Dendritic cell treated with granulocyte-macrophage colony-stimulating factor and Interleukin-4, amounts not matched to agents 40 ng/mL and 50 ng/mL, for 4 days (primary cell): ENCODE measurements around the gene KCND3.

Source experiments
- H3K27ac Mint-ChIP-seq: one replicate; pipeline ENCODE4 v1.8.0; 2022; ENCODE audit warnings: mild to moderate bottlenecking, mixed read lengths
- H3K27me3 Mint-ChIP-seq: one replicate; pipeline ENCODE4 v1.8.0; 2022; ENCODE audit warnings: mild to moderate bottlenecking, mixed read lengths
- H3K36me3 Mint-ChIP-seq: one replicate; pipeline ENCODE4 v1.8.0; 2022; ENCODE audit warnings: low read depth, mixed read lengths
- H3K4me1 Mint-ChIP-seq: one replicate; pipeline ENCODE4 v1.8.0; 2022; ENCODE audit warnings: low read depth, mixed read lengths
- H3K4me3 Mint-ChIP-seq: one replicate; pipeline ENCODE4 v1.8.0; 2022; ENCODE audit warnings: mild to moderate bottlenecking, moderate library complexity, mixed read lengths
- H3K9me3 Mint-ChIP-seq: one replicate; pipeline ENCODE4 v1.8.0; 2022; ENCODE audit warnings: mixed read lengths
- intact Hi-C: fragments of 100-400 bp; cut with micrococcal nuclease; formaldehyde crosslinking; loops from one replicate; pipeline ENCODE4 v1.15.0; 2022

The KCND3 gene

DNA sequence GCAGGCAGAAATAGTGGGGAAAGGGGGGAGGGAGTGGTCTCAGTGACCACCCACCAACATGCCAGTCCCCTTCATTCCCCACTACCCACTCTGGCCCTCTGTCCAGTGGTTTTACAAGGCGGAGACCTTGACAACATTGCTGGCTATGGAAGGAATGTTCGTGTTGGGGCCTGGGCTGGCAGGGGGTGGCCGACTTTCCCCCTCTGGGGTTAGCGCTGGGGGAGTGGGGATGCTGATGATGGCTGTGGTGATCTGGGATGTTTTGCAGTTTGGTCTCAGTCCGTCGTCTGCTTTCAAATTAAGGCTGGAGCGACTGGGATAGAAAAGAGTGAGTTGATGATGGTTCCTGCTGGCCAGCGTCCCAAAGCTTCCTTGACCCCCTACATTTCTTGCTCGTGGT, 213.5 kb downstream of the KCND3 start:
- intact Hi-C loops, result no loop called here
- no peaks in the 10 kb centered on the region for H3K9me3 Mint-ChIP-seq
- peaks cover 8% of the 10 kb centered on the region for H3K27me3 Mint-ChIP-seq
- no peak overlapping the region for H3K4me3 Mint-ChIP-seq
- no peak overlapping the region for H3K27ac Mint-ChIP-seq
- H3K36me3 Mint-ChIP-seq, result no peaks in the 10 kb centered on the region
- peaks cover 5% of the 10 kb centered on the region for H3K4me1 Mint-ChIP-seq

DNA sequence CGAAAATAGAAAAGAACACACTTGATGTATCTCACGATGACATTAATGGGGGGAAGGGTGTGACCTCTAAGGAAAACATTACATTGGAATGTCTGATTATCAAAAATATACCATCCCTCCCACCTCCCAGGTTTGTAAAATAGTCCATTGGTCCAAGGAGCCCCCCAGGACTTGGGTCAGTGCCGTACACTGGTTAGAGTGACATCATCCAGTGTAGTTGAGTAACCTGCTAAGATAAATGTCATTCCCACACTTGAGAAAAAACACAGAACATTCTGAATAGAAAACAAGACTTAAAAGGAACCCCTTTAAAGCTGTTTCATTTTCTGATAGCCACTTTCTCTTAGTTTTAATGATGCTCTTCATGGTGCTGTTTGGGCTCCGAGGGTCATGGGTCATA, 218.6 kb downstream of the KCND3 start:
- intact Hi-C loops, result no loop called here
- Mint-ChIP-seq H3K36me3 (peaks cover 12% of the 10 kb centered on the region), H3K27ac (no peak overlapping the region)

DNA sequence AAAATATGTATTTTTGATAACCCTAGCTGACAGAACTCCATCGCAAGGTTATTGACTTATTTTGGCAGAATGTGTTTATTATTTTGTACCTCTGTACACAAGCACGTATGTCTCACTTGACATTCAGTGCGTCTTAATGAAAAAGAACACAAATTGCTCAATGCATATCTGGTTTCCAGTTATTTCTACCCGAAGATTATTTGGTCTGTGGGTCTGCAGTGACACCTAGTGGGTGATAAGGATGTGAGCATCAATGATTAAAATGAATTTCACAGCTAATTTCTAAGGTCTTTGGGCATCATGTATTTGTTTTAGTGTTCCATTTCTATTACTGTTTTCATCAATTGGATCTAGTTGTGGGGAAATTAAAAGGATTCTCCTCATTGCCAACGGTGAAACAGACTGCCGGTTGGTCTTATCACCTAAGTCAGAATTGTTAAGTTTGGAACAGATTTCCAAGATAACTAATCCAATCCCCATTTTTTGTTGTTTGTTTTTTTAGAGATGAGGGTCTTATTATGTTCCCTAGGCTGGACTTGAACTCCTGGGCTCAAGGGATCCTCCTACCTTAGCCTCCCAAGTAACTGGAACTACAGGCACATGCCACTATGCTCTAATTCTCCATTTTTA, 219.8 kb downstream of the KCND3 start:
- Mint-ChIP-seq H3K9me3 (no peaks in the 10 kb centered on the region), H3K4me1 (no peaks in the 10 kb centered on the region), H3K27ac (no peak overlapping the region), H3K36me3 (peaks cover 25% of the 10 kb centered on the region), H3K4me3 (no peak overlapping the region), H3K27me3 (no peaks in the 10 kb centered on the region)
- intact Hi-C loops, result loop anchor here (2.0 to 10.0 kb wide), 2 partner anchors 289 to 545 kb away; partner anchors contain the start of gene CHI3L2

More for the DNA sequence above, 218.6 kb downstream of the KCND3 start:
- H3K9me3 Mint-ChIP-seq, result no peaks in the 10 kb centered on the region
- H3K4me1 Mint-ChIP-seq, result no peaks in the 10 kb centered on the region
- H3K4me3 Mint-ChIP-seq, result no peak overlapping the region
- H3K27me3 Mint-ChIP-seq, result no peaks in the 10 kb centered on the region

DNA sequence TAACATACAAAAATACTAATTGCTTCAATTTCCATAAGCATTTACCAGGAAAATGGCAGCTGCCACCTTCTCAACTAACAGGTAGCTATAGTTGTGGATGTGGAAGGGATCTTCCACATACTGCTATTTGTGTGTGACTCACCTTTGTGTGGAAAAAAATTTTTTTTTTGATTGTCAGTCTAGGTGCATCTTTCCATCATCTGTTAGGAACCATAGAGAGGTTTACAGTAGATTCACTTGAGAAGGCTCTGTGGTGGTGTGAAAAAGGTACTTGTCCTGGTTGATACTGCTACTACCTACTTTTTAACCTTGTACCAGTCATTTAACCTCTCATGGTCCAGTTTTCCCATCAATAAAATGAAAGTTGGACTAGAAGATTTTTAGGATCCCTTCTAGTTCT, 220.8 kb downstream of the KCND3 start:
- intact Hi-C loops, result loop anchor here (2.0 to 10.0 kb wide), 2 partner anchors 288 to 544 kb away; partner anchors contain the start of gene CHI3L2

DNA sequence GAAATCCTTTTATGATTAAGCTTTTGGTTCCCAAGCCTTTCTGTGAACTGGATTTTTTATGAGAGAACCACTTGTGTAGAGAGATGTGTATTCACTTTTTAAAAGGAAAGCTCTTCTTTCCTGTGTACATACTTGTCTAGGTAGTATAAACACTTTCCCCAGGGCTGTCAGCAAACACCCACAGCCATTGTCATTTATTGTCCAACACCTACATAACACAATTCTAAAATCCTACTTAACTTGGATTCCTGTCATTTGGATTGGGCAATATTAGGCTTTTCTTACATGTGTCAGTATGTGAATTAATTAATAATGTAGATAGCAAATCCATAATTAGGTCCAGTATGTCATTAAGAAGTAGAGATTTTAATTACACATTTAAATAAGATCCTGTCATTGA, 221.4 kb downstream of the KCND3 start:
- intact Hi-C loops, result loop anchor here (2.0 to 10.0 kb wide), 2 partner anchors 287 to 543 kb away; partner anchors contain the start of gene CHI3L2
- Mint-ChIP-seq H3K36me3 (peaks cover 41% of the 10 kb centered on the region), H3K4me3 (no peak overlapping the region), H3K27ac (no peak overlapping the region), H3K9me3 (no peaks in the 10 kb centered on the region), H3K4me1 (no peaks in the 10 kb centered on the region), H3K27me3 (no peaks in the 10 kb centered on the region)

More for the DNA sequence above, 220.8 kb downstream of the KCND3 start:
- no peaks in the 10 kb centered on the region for H3K4me1 Mint-ChIP-seq
- no peaks in the 10 kb centered on the region for H3K27me3 Mint-ChIP-seq
- H3K4me3 Mint-ChIP-seq, result no peak overlapping the region
- H3K27ac Mint-ChIP-seq, result no peak overlapping the region
- H3K9me3 Mint-ChIP-seq, result no peaks in the 10 kb centered on the region
- H3K36me3 Mint-ChIP-seq, result peaks cover 35% of the 10 kb centered on the region

DNA sequence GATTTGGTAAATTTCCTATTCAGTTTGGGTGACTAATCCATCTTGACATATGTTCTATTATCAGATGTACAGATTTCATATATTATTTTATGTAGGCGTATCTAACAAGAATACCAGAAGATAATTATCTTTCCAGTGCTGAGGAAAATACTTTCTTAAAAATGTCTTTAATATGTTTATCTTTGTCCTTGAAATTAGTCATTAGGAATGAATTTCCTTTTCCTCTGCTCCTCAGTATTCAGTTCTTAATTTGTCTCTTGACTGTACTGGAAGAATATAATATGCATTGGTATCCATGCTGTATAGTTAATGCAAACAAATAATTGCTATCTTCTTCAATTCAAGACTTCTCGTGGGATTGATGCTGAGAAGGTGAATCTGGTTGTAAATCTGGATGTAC, 227.1 kb downstream of the KCND3 start:
- Mint-ChIP-seq H3K9me3 (no peaks in the 10 kb centered on the region), H3K4me1 (peaks cover 8% of the 10 kb centered on the region), H3K4me3 (no peak overlapping the region), H3K36me3 (peaks cover 91% of the 10 kb centered on the region), H3K27me3 (no peaks in the 10 kb centered on the region), H3K27ac (no peak overlapping the region)
- intact Hi-C loops, result loop anchor here (10.0 kb wide), 1 partner anchor 538 kb away; the partner anchor contains the start of gene CHI3L2

DNA sequence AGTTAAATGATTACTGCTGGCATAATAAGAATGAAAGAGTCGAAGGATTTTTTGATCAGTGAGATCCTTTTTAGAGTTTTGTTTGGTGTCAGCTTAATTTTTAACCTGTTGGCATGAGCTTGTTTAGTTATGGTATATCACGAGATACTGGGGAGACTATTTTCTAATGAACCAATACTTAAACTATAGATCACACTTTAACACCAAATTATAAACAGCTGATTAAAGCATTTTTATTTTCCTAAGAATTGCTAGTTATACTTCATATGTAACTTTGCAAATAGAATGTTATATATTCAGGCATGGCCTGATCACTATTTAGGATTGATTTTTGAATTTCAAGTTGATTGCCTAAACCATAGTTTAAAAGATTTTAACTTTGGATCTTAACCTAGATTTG, 227.8 kb downstream of the KCND3 start:
- Mint-ChIP-seq H3K27me3 (no peaks in the 10 kb centered on the region), H3K36me3 (peaks cover 87% of the 10 kb centered on the region), H3K4me3 (no peak overlapping the region), H3K27ac (no peak overlapping the region), H3K9me3 (no peaks in the 10 kb centered on the region), H3K4me1 (peaks cover 14% of the 10 kb centered on the region)
- intact Hi-C loops, result loop anchor here (10.0 kb wide), 1 partner anchor 537 kb away; the partner anchor contains the start of gene CHI3L2

DNA sequence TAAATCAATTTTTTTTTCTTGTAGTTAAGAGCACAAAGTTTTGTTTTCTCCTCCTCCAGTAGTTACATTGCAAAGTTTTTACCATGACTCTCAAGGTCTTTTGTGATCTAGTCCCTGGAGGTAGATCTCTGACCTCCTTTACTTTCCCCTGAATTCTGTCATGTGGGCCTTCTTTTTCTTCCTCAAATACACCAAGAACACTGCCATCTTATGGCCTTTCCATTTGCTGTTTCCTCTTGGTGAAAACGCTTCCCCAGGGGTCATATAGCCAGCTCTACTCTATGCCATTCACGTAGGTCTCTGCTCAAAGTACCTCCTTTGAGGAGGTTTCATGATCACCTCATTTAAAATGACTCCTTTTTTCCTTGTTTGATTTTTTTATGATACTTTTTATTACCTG, 231.1 kb downstream of the KCND3 start:
- Mint-ChIP-seq H3K9me3 (no peaks in the 10 kb centered on the region), H3K27me3 (no peaks in the 10 kb centered on the region), H3K4me1 (peaks cover 28% of the 10 kb centered on the region), H3K4me3 (no peak overlapping the region), H3K27ac (peak overlapping the region; percentile 53), H3K36me3 (peaks cover 62% of the 10 kb centered on the region)
- intact Hi-C loops, result no loop called here

DNA sequence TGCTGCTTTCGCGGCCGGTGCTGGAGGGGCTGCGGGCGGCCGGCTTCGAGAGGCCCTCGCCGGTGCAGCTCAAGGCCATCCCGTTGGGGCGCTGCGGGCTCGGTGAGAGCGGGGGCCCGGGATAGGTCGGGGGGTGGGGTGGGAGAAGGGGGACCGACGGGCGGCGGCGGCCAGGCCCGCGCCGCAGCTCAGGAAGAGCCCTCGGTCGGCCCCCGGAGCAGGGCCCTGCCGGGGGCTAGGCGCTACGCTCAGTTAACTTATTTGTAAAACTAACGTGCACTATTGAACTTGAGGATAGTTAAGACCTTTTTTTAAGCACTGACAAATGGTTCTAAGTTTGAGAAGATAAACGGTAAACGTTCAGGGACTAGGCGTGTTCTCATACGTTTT, 233.3 kb downstream of the KCND3 start:
- Mint-ChIP-seq H3K27ac (peak overlapping the region; percentile 94), H3K4me1 (peaks cover 41% of the 10 kb centered on the region), H3K4me3 (peak overlapping the region; percentile 95), H3K36me3 (peaks cover 41% of the 10 kb centered on the region), H3K9me3 (no peaks in the 10 kb centered on the region), H3K27me3 (no peaks in the 10 kb centered on the region)
- intact Hi-C loops, result no loop called here

DNA sequence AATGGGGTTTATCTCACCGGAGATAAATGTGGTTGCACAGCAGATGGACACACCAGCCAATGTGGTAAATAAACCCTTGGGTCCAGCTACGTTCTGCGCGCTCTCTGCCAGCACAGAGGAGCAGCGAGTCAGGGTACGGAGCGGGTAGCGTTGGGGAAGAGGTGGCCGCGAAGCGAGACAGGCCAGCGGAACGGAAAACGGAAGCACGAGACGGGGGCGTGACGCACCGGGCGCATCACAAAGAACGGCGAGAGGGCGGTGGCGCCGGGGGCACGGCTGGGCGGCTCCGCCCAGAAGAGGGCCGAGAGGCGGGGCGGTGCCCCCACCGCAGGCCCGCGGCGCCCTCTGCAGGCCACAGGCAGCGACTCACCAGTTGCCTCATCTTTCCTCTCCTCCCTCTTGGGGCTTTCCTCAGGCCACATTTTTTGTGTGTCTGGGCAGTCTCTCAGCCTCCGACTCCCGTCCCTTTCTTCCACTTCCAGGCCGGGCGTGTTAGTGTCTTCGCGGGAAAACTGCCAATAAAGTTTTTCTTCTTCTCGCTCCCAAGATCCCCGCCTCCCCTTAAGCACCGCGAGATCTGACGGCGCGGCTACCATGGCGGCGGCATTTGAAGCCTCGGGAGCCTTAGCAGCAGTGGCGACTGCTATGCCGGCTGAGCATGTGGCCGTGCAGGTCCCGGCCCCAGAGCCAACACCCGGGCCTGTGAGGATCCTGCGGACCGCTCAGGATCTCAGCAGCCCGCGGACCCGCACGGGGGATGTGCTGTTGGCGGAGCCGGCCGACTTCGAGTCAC, 233.9 kb downstream of the KCND3 start, which contains the start of gene DDX20:
TSS of gene DDX20 (plus strand) at position 571 of the 793 bp plus-strand sequence. CDS start at position 595, 24 bp downstream.
- peaks cover 41% of the 10 kb centered on the region for H3K4me1 Mint-ChIP-seq
- peak within 1 kb of the TSS; percentile 94 for H3K27ac Mint-ChIP-seq
- intact Hi-C loops, result loop anchor here (1.0 to 2.0 kb wide), 3 partner anchors 22 to 306 kb away; partner anchors contain the start of genes ATP5PB and WDR77
- no peaks in the 10 kb centered on the region for H3K27me3 Mint-ChIP-seq
- peak within 1 kb of the TSS; percentile 95 for H3K4me3 Mint-ChIP-seq
- no peaks in the 10 kb centered on the region for H3K9me3 Mint-ChIP-seq
- H3K36me3 Mint-ChIP-seq, result peaks cover 35% of the 10 kb centered on the region

DNA sequence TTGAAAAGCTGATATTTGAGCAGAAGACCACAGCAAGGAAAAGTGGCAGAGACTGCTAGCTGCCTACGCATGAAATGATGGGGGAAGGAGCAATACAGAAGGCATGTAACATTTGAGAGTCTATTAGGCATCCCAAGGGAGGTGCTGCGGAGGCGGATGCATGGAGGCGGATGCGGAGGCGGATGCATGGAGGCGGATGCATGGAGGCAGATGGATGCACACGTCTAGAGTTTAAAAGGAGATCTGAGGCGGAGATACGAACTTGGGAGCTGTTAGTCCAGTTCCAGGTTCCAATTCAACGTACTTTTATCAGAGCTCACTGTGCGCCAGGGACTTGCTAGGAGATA, 234.5 kb downstream of the KCND3 start:
- no peaks in the 10 kb centered on the region for H3K9me3 Mint-ChIP-seq
- intact Hi-C loops, result loop anchor here (1.0 to 2.0 kb wide), 3 partner anchors 22 to 306 kb away; partner anchors contain the start of genes ATP5PB and WDR77
- H3K4me3 Mint-ChIP-seq, result peak overlapping the region; percentile 95
- peak overlapping the region; percentile 94 for H3K27ac Mint-ChIP-seq
- H3K4me1 Mint-ChIP-seq, result peaks cover 41% of the 10 kb centered on the region
- no peaks in the 10 kb centered on the region for H3K27me3 Mint-ChIP-seq
- H3K36me3 Mint-ChIP-seq, result peaks cover 30% of the 10 kb centered on the region

DNA sequence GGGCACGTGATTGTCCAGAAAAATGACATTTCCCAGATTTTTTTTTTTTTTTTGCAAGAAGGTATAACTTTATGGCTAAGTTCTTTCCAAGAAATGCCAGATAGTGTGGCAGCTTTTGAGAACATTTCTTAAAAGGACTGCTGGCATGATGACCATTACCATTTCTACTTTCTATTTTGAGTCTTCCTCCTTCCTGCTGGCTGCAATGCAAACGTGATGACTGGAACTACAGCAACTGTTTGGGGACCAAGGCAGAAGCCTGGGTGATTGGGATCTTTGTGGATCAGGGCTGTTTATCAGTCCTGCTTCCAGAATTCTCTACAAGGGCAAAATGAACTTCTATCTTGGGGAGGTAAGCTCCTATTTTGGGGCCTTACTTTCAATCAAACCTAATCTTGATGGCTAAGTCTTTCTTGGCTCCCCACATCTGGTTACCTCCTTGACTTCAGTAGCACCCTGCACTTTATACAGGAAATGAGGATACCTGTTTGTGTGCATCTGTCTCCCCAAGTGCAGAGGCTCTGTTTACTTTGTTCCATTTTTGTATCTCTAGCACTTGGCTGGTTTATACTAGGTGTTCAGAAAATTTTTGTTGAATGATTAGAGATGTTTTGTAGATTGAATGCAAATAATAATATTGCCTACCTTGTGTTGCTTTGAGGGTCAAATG, 237.4 kb downstream of the KCND3 start:
- intact Hi-C loops, result no loop called here
- Mint-ChIP-seq H3K36me3 (peaks cover 8% of the 10 kb centered on the region), H3K27ac (no peak overlapping the region)

DNA sequence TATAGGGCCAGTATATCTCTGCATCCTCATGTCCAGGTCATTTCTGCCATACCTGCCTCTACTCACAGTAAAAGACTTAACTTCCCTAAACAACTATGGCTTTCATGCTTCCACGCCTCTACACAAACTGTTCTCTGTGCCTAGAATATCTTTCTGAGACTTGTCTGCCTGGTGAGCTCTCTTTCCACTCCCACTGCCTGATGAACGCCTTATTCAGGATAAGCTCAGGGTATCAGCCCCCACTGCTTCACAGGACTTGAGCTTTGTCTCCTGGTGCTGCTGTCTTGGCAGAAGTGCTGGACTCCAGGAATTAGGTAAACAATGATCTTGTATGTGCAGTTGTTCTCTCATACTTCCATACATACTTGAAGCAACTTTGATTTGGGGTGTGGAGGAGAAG, 238.6 kb downstream of the KCND3 start:
- no peaks in the 10 kb centered on the region for H3K27me3 Mint-ChIP-seq
- H3K4me3 Mint-ChIP-seq, result no peak overlapping the region
- H3K4me1 Mint-ChIP-seq, result peaks cover 52% of the 10 kb centered on the region
- peaks cover 6% of the 10 kb centered on the region for H3K36me3 Mint-ChIP-seq
- H3K27ac Mint-ChIP-seq, result no peak overlapping the region
- no peaks in the 10 kb centered on the region for H3K9me3 Mint-ChIP-seq
- intact Hi-C loops, result no loop called here

More for the DNA sequence above, 237.4 kb downstream of the KCND3 start:
- Mint-ChIP-seq H3K4me1 (peaks cover 54% of the 10 kb centered on the region), H3K27me3 (no peaks in the 10 kb centered on the region), H3K4me3 (no peak overlapping the region), H3K9me3 (no peaks in the 10 kb centered on the region)

DNA sequence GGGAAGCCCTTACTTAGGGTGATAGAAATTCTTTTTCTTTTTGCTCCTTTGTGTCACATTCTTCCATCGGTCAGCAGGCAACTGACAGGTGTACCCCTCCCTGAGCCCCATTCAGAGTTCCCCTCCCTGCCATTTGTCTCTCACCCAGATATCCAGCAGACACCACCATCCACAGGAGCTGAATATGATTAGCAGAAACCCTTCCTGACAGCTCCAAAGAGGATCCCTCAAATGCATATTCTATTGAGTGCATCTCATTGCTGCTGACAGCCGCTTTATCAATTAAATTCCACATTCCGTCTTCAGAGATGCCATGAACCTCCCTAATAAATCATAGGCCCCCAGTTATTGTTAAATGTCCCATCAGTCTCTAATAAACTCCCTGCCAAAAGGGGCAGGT, 239.8 kb downstream of the KCND3 start:
- intact Hi-C loops, result no loop called here
- Mint-ChIP-seq H3K27ac (no peak overlapping the region), H3K4me3 (no peak overlapping the region)

More for the DNA sequence above, 239.8 kb downstream of the KCND3 start:
- Mint-ChIP-seq H3K36me3 (no peaks in the 10 kb centered on the region), H3K4me1 (peaks cover 45% of the 10 kb centered on the region), H3K27me3 (no peaks in the 10 kb centered on the region), H3K9me3 (no peaks in the 10 kb centered on the region)
